HUES64 (cell line): Measurements from ENCODE around the gene PGAP3.

ENCODE experiments used
- H3K27ac ChIP-seq: 2 replicates; pipeline ENCODE4 v1.7.0; 2013; ENCODE audit warnings: low read depth, low read length, inconsistent platforms
- H3K27me3 ChIP-seq: 2 replicates; pipeline ENCODE4 v1.6.1; 2013; ENCODE audit warnings: mild to moderate bottlenecking, low read length; ENCODE audit not compliant: insufficient read depth
- H3K36me3 ChIP-seq: 2 replicates; pipeline ENCODE4 v1.6.1; 2013; ENCODE audit warnings: mild to moderate bottlenecking, low read length; ENCODE audit not compliant: insufficient read depth
- H3K4me1 ChIP-seq: 2 replicates; pipeline ENCODE4 v1.6.1; 2013; ENCODE audit warnings: mild to moderate bottlenecking, low read length, moderate library complexity; ENCODE audit not compliant: insufficient read depth
- H3K4me3 ChIP-seq: 2 replicates; pipeline ENCODE4 v1.5.1; 2013; ENCODE audit warnings: mild to moderate bottlenecking, low read length, moderate library complexity
- H3K9ac ChIP-seq: 2 replicates; pipeline ENCODE4 v1.6.1; 2013; ENCODE audit warnings: mild to moderate bottlenecking, low read depth, low read length
- H3K9me3 ChIP-seq: 2 replicates; pipeline ENCODE4 v1.6.1; 2013; ENCODE audit warnings: low read depth, low read length; ENCODE audit not compliant: insufficient read depth
- whole genome bisulfite sequencing: fragments of 150-250, 120-280 bp; methylation state at CpG from one replicate; pipeline ENCODE4 v1.1.7; 2013; ENCODE audit warnings: missing lambda C conversion rate; 5-methylcytosine and 5-hydroxymethylcytosine counted together

The PGAP3 gene

DNA sequence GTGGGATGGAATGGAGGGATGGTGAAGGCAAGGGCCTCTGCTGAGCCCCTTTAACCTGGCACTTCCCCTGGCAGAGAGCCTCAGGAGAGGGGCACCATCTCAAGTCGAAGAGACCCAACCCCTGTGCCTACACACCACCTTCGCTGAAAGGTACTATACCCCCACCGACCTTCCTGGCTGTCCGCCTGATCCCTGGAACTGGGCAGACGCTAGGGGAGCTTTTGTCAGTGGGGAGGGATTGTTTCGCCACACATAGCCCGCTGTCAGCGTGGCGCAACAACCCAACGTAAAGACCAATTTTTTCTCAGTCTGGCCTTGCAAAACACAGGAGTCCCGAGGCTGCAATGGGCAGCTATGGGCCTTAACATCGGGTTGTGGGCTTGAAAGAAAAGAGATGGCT lies 58.0 kb downstream of the PGAP3 start:
- Histone ChIP-seq H3K36me3 (no peaks in the 10 kb centered on the region), H3K9ac (no peak overlapping the region), H3K9me3 (no peaks in the 10 kb centered on the region), H3K4me1 (peaks cover 32% of the 10 kb centered on the region), H3K27ac (no peak overlapping the region), H3K27me3 (peaks cover 46% of the 10 kb centered on the region), H3K4me3 (no peak overlapping the region)
- WGBS = 87% methylated on average over 12 of the region's 12 CpGs

DNA sequence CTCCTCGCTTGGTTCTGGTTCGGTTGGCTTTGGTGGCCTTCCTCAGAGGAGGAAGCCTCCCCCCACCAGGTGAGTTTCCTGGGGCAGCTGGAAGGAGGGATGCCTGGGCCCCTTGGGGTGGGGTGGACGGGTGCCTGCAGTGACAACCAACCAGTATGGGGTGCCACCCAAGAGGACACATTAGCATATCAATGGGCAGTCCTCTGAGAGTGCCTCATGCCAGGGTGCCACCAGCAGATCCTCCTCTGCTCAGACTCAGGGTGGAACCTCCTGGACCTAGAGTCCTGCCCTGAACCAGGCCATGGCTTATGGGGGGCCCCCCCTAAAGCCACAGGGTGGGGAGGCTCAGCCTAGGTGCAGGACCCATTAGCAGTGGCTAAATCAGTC lies 58.4 kb downstream of the PGAP3 start:
- WGBS = 66% methylated on average over 3 of the region's 3 CpGs
- no peak overlapping the region for H3K27ac ChIP-seq
- H3K4me1 ChIP-seq = peaks cover 32% of the 10 kb centered on the region
- H3K9ac ChIP-seq = no peak overlapping the region
- H3K9me3 ChIP-seq = no peaks in the 10 kb centered on the region
- H3K27me3 ChIP-seq = peaks cover 50% of the 10 kb centered on the region
- no peak overlapping the region for H3K4me3 ChIP-seq
- no peaks in the 10 kb centered on the region for H3K36me3 ChIP-seq

DNA sequence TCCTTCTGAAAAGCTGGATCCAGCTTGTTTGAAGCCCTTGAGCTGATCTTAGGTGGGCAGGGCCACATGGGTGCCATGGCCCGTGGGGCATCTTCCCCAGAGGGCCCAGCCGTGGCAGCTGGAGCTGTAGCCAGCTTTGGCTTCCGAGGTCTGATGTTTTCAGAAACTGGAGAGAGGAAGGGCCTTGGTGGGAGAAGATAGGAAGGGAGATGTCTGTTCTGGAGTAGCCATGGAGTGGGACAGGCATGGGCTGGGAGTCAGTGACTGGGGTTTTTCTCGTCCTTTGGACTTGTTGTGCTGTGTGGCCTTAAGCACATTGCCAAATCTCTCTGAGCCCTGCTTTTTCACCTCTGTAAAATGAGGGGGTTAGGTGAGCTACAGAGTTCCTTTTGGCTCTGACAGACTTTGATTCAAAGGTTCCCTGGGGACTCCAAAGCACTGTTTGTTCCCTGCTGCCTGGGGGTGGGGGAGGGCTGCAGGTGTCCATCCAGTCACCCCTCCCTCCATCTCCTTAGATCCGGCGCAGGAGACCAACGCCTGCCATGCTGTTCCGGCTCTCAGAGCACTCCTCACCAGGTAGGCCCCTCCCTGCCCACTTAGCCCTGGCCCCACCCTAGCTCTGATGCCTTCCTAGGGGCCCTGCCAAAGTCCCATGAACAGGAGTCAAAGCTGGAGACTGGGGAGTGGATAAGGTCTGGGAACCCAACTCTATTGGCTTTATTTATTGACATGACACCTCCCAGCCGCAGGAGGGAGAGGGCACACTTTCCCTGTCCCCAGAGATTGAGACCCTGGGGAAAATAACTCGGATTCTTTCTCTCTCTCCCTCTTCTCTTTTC lies 59.0 kb downstream of the PGAP3 start:
- Histone ChIP-seq H3K9me3 (no peaks in the 10 kb centered on the region), H3K4me3 (no peak overlapping the region), H3K27me3 (peaks cover 54% of the 10 kb centered on the region), H3K4me1 (peaks cover 32% of the 10 kb centered on the region), H3K9ac (no peak overlapping the region), H3K27ac (no peak overlapping the region), H3K36me3 (no peaks in the 10 kb centered on the region)
- WGBS = 56% methylated on average over 10 of the region's 10 CpGs

DNA sequence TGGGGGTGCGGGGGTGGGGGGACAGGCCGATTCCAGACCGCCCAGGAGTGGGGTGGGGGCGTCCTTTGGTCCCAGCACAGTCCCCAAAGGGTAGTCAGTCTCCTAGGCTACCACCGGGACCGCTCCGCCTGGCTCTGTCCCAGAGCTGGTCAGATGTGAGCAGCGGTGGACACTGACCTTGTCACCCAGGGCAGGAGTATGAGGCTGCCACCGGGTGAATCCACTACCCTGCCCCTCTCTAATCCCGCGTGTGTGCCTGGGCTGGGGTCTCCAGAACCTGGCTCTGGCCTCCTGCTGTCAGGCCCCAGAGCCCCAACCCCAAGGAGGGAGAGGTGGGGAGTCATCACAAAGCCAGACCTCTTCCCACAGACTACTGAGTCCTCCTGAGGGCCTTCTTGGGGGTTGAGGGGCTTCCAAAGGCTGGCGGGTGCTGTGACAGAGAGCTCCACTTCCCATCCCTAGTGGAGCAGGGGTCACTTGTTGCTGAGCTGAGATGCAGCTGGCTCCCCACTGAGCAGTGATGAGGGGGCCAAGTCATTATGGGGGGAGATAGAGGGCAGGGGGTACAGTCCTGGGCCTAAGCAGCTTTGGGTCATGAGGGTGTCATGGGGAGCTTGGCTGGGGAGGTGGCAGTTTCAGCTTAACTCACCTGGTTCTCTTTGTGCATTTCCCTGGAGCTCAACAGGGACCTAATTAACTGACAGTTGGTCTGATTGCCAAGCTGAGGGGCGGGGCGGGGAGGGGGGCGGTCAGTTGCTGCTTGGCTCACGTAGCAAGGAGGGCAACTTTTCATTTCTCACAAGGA lies 59.9 kb downstream of the PGAP3 start:
- peak overlapping the region; percentile 57 for H3K4me3 ChIP-seq

DNA sequence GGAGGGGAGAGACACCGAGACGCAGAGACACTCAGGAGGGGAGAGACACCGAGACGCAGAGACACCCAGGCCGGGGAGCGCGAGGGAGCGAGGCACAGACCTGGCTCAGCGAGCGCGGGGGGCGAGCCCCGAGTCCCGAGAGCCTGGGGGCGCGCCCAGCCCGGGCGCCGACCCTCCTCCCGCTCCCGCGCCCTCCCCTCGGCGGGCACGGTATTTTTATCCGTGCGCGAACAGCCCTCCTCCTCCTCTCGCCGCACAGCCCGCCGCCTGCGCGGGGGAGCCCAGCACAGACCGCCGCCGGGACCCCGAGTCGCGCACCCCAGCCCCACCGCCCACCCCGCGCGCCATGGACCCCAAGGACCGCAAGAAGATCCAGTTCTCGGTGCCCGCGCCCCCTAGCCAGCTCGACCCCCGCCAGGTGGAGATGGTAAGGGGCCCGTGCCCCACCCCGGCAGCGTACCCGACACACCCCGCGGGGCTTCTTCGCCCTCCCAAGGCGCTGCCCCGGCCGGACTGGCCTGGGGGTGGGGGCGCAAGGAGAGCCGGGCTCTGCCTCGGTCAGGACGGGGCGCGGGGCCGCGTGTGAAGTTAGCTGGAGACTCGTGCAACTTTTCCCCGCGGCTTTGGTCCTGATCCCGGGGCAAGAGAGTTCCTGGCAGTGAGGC lies 60.7 kb downstream of the PGAP3 start:
- Histone ChIP-seq H3K4me1 (peaks cover 29% of the 10 kb centered on the region), H3K4me3 (peak overlapping the region; percentile 57)
- under 1% methylated on average over 72 of the region's 72 CpGs for WGBS

More for the DNA sequence above, 59.9 kb downstream of the PGAP3 start:
- Histone ChIP-seq H3K27me3 (peaks cover 62% of the 10 kb centered on the region), H3K27ac (no peak overlapping the region), H3K9ac (no peak overlapping the region), H3K4me1 (peaks cover 32% of the 10 kb centered on the region), H3K36me3 (no peaks in the 10 kb centered on the region), H3K9me3 (no peaks in the 10 kb centered on the region)
- 11% methylated on average over 16 of the region's 16 CpGs for WGBS

DNA sequence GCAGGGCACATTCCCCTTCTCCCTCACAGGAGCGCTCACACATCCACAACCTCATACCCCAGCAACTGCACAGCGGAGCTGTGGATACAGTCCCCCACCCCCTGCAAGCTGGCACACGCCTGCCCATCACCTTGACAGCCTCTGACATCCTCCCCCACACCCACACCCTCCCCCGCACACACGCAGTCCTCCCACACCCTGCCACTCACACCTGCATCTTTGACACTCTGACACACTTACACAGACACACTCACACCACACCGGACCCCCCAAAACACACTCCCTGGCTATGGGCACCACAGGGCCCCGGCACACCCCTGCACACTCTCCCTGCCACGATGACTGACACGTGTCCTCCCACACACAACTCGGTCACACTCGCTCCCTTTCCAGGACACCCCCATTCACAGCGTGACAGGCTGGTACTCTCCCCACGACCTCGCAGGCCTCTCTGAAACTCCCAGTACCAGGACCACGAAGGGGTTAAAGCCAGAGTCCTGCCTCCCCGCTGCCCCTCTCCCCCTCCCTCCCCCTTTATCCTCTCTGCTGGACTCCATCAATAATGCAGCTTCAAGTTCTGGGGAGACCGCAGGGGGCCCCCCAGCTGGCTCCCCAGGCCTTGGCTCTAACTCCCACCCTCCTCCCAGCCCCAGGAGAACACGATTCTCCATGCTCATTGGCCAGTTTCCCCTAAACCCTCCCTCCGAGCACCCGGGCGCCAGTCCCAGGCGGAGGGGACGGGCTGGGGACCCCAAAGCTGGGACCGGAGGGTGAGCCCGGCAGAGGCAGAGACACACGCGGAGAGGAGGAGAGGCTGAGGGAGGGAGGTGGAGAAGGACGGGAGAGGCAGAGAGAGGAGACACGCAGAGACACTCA lies 61.4 kb downstream of the PGAP3 start, which contains the start of gene PPP1R1B:
TSS of gene PPP1R1B (plus strand) at position 782 of the 876 bp plus-strand sequence. CDS start 441 bp downstream, outside the sequence.
- Histone ChIP-seq H3K4me1 (peaks cover 22% of the 10 kb centered on the region), H3K9me3 (no peaks in the 10 kb centered on the region), H3K4me3 (peak within 1 kb of the TSS; percentile 57), H3K36me3 (no peaks in the 10 kb centered on the region), H3K27ac (no peak within 1 kb of the TSS), H3K9ac (no peak within 1 kb of the TSS), H3K27me3 (peaks cover 70% of the 10 kb centered on the region)
- 17% methylated on average over 29 of the region's 29 CpGs for WGBS

More for the DNA sequence above, 60.7 kb downstream of the PGAP3 start:
- Histone ChIP-seq H3K36me3 (no peaks in the 10 kb centered on the region), H3K27ac (no peak overlapping the region), H3K9me3 (no peaks in the 10 kb centered on the region), H3K9ac (no peak overlapping the region), H3K27me3 (peaks cover 63% of the 10 kb centered on the region)

DNA sequence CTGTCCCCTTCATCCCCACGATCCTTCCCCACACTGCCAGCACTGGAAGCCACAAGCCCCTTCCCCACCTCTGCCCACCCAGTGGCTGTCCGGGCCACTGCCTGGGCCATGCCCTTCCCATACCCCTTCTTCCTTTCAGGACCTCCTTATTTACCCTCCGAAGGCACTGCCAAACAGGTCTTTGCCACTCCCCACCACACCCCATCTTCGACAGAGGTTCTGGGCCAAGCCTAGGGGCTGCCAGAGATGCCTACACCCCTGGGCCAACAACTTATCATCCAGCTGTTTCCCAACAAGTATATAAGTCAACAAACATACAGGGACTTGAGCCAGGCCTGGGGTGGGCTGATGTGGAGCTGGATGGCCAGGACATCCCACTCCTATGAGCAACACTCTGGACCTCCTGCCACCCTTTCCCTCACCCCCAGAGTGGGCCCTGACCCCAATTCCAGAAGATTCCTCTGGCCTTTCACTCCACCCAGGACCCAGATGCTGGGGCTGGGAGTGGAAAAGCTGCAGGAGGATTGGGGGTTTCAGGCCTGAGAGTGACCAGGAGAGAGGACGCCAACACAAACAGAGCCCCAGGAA lies 62.6 kb downstream of the PGAP3 start:
- Histone ChIP-seq H3K4me3 (no peak overlapping the region), H3K27me3 (peaks cover 77% of the 10 kb centered on the region), H3K9me3 (no peaks in the 10 kb centered on the region), H3K4me1 (peaks cover 16% of the 10 kb centered on the region), H3K9ac (no peak overlapping the region), H3K27ac (no peak overlapping the region), H3K36me3 (no peaks in the 10 kb centered on the region)
- 79% methylated on average over 4 of the region's 5 CpGs for WGBS

DNA sequence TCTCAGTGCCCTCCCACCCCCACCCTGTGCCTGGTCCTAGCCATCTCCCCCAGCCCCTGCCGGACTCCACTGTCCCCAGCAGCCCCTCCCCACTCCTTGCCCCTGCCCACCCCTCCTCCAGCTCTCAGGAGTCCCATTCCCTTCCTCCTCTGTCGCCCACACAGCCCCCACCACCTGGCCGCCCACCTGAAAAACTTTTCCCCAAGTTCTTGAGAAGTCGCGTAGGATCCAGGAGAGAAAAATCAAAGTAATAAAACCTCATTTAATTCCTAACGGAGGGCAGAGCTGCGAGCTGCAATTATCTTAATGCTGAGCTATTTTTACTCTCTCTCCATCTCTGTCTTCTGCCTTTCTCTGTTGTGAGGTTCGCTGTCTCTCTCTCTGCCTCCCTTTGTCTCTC lies 63.5 kb downstream of the PGAP3 start:
- WGBS = 66% methylated on average over 8 of the region's 8 CpGs

DNA sequence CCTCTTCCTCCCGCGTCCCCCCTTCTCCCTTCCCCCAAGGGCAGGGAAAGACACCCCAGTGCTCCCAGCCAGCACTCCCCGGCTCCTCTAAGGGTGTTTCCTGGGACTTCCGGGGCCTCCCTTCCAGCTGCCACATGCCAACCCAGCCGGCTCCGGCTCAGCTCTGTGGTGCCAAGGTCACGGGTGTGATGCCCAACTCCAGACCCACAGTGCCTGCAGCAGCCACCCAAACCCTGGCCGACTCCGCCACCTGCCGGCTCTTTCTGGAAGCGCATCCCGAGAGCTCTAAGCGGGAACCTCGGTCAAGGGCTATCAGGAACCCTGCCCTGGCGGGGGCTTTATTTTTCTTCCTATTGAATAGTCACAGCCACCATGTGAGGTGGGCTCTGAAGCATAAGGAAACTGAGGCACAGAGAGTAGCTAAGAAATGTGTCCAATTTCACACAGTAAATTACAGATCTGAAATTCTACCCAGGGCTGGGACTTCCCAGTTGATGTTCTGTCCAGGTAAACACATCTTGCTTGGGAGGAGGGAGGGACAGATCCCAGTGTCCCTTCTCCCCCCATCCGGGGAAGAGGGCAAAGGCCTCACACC lies 64.4 kb downstream of the PGAP3 start:
- Histone ChIP-seq H3K27ac (no peak overlapping the region), H3K9me3 (no peaks in the 10 kb centered on the region), H3K27me3 (peaks cover 84% of the 10 kb centered on the region), H3K4me3 (no peak overlapping the region), H3K4me1 (peaks cover 7% of the 10 kb centered on the region), H3K36me3 (no peaks in the 10 kb centered on the region), H3K9ac (no peak overlapping the region)
- 10% methylated on average over 16 of the region's 16 CpGs for WGBS

More for the DNA sequence above, 63.5 kb downstream of the PGAP3 start:
- Histone ChIP-seq H3K27ac (no peak overlapping the region), H3K9ac (no peak overlapping the region), H3K36me3 (no peaks in the 10 kb centered on the region), H3K9me3 (no peaks in the 10 kb centered on the region), H3K27me3 (peaks cover 81% of the 10 kb centered on the region), H3K4me3 (no peak overlapping the region), H3K4me1 (peaks cover 16% of the 10 kb centered on the region)
